ENCODE measurements around the gene TNNC1. TPM values are rescaled to one million over a fixed set of nuclear protein-coding genes. Genes with fewer than 3 reads are reported as not detected.

TNNC1 gene
- total RNA-seq, 1 donor from 2014 or later, result 5.7 TPM

DNA sequence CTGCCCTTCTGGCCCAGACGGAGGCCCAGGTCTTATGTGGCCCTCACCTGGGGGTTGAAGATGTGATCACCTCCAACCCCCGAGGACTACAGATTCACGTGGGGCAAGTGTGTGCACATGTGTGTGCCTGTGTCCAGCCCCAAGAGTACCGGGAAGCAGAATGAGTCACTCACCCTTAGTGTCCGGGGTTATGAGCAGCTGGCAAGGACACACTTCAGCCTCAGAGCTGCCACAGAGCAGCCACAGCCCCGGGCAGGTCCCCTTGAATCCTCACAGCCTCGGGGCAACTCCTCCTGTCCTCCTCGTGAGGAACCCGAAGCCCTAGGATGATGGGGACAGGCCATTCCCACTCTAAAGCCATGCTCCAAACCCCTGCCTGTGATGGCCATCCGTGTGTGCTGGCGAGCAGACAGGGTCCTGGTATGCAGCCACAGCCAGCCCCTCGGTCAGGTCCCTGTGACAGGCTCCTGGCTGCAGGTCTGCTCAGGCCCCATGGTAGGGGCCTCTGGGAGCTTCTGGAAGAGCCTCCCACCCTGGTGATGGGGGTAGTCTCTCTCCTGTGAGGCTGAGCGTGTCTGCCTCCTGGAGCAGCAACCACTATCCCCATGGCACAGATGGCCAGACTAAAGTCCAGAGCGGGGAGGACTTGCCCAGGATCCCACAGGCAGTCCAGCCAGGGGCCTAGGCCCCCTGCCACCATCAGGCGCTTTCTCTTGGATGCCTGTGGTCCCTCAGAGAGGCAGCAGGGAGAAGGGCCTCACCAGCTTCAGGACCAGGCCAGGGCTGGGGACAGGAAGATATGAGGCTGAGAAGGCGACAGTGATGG is 42.1 kb upstream of the TNNC1 start:
- TF ChIP-seq CTCF (IDR thresholded peaks at IDR 0.05; ENCODE audit: insufficient read depth, low read length, poor library complexity, severe bottlenecking), result no peak
- H3K36me3 ChIP-seq (ENCODE audit: control insufficient read depth, insufficient read depth, low read length), result peaks cover 2% of the 10 kb centered on the region
- DNase-seq (ENCODE audit: low read depth), result no peak
- no peak overlapping the region for H3K4me3 ChIP-seq (ENCODE audit: low read depth, low read length)
- H3K27me3 ChIP-seq (ENCODE audit: control insufficient read depth, insufficient read depth, low read length), result no peaks in the 10 kb centered on the region

DNA sequence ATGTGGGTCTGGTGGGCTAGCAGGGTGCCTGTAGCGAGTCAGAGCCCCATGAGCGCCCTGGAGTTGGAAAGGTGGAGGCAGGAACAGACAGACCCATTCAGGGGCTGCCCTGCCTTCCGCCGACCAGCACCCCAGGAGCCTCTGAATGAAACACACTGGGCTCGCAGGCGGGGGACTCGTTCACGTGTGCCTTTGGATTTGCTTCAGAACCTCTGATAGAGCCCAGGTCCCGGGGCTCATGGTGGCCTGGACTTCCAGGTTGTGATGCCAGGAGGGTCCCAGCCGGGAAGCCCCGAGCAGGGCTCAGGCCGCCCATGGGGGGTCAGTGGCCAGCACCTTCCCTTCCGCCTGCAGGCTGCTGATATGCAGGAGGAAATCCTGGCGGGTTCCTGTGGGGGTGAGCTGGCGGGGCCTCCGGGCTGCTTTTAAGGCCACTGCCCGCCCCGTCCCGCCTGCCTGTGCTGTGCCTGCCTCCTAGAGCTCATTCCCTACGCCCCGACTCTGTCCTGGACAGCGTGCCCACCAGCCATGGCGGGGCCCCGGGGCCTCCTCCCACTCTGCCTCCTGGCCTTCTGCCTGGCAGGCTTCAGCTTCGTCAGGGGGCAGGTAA is 41.1 kb upstream of the TNNC1 start, which contains the start of gene STAB1:
Gene STAB1 (plus strand): TSS at position 453 of the 610 bp plus-strand sequence. CDS start 76 bp downstream, at position 529.
- Histone ChIP-seq H3K36me3 (ENCODE audit: control insufficient read depth, insufficient read depth, low read length) (peaks cover 2% of the 10 kb centered on the region), H3K27me3 (ENCODE audit: control insufficient read depth, insufficient read depth, low read length) (no peaks in the 10 kb centered on the region), H3K4me3 (ENCODE audit: low read depth, low read length) (no peak within 1 kb of the TSS)
- TF ChIP-seq CTCF (IDR thresholded peaks at IDR 0.05; ENCODE audit: insufficient read depth, low read length, poor library complexity, severe bottlenecking), result no peak
- no peak for DNase-seq (ENCODE audit: low read depth)

DNA sequence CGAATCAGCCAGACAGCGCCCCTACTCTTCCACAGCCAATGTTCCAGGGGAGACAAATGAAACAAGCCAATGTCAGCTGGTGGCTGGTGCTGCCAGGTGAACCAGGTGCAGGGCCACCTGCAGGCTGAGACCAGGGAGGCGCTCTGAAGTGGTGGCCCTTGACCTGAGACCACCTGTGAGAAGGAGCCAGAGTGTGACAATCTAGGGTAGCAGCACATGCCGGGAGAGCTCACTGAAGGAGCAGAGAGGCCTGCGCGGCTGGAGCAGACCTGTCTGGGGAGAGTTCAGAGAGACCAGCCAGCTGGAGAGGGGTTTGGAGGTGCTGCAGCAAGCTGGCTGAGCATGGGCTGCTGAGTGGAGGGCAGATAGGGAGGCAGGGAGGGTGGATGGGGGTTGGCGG is 40.6 kb upstream of the TNNC1 start:
- H3K27me3 ChIP-seq (ENCODE audit: control insufficient read depth, insufficient read depth, low read length), result no peaks in the 10 kb centered on the region
- H3K36me3 ChIP-seq (ENCODE audit: control insufficient read depth, insufficient read depth, low read length), result peaks cover 2% of the 10 kb centered on the region
- no peak for TF ChIP-seq CTCF (IDR thresholded peaks at IDR 0.05; ENCODE audit: insufficient read depth, low read length, poor library complexity, severe bottlenecking)
- no peak overlapping the region for H3K4me3 ChIP-seq (ENCODE audit: low read depth, low read length)
- no peak for DNase-seq (ENCODE audit: low read depth)

DNA sequence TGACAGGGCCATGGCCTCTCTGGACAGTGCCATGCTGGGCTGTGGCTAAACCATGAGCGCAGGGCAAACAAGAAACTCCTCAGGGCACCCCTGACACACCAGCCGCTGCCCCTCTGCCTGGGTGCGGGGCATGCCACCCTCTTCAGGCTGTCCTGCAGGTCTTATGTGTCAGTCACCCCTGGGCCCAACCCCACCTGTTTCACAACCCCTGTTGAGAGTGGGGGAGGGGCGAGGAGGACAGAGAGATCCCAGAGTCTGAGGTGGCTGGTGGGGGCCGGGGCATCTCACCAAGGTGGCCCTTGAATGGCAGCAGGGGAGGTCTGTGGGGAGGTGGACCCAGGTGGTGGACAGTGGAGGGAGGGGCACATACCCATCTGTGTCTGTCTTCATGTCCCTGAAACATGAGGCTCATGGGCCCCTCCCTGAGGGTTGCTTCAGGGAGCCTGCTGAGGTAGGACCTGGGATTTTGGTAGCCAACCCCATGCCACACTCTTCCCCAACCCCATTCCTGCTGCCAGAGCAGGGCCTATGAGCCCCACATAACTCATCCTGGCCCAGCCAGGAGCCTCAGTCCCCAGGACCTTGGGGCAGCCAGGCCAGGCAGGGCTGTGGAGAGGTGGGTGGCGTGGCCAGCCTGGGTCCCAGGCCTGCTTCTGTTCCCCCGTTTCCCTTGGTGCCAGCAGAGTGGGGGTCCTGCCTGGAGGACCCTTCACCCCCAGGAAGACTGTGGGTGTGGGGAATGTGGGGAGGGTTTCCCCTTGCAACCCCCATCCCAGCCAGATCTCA is 39.6 kb upstream of the TNNC1 start:
- Histone ChIP-seq H3K36me3 (ENCODE audit: control insufficient read depth, insufficient read depth, low read length) (peaks cover 2% of the 10 kb centered on the region), H3K4me3 (ENCODE audit: low read depth, low read length) (no peak overlapping the region), H3K27me3 (ENCODE audit: control insufficient read depth, insufficient read depth, low read length) (no peaks in the 10 kb centered on the region)
- TF ChIP-seq CTCF (IDR thresholded peaks at IDR 0.05; ENCODE audit: insufficient read depth, low read length, poor library complexity, severe bottlenecking), result no peak
- DNase-seq (ENCODE audit: low read depth), result no peak

GRCh38 chr3:52492059-52492458 is 38.2 kb upstream of the TNNC1 start:
- Histone ChIP-seq H3K4me3 (ENCODE audit: low read depth, low read length) (no peak overlapping the region), H3K27me3 (ENCODE audit: control insufficient read depth, insufficient read depth, low read length) (no peaks in the 10 kb centered on the region), H3K36me3 (ENCODE audit: control insufficient read depth, insufficient read depth, low read length) (peaks cover 2% of the 10 kb centered on the region)
- no peak for TF ChIP-seq CTCF (IDR thresholded peaks at IDR 0.05; ENCODE audit: insufficient read depth, low read length, poor library complexity, severe bottlenecking)
- DNase-seq (ENCODE audit: low read depth), result no peak

Measured in kidney epithelial cell (primary cell).